SK-N-SH (cell line): ENCODE data around the gene CDKN1B. TPM values are rescaled to one million over a fixed set of nuclear protein-coding genes. Genes with fewer than 3 reads are reported as not detected.

ENCODE experiments used
- CTCF ChIA-PET: fragments of 300-600, 350-600 bp; formaldehyde crosslinking; extraction: SDS; loops from one replicate; lab custom pipeline; 2021; lab: Yijun Ruan, JAX
- POLR2A ChIA-PET: fragments of 350-600 bp; sonication (Branson Sonifier 250); formaldehyde crosslinking; extraction: SDS; loops from one replicate; lab custom pipeline; 2020; ENCODE audit warnings: antibody characterized with exemption, inconsistent platforms; lab: Yijun Ruan, JAX
- DNase-seq: peaks from one replicate; pipeline ENCODE4 v3.0.0; 2012
- H2AFZ ChIP-seq: fragments of 200-600 bp; sonication (generic); 2 replicates; pipeline ENCODE4 v1.8.1; 2016; ENCODE audit warnings: antibody characterized with exemption, mild to moderate bottlenecking, low read depth
- H3F3A ChIP-seq: fragments of 200-600 bp; sonication (generic); replicated peaks from 2 replicates; pipeline ENCODE3; 2016; ENCODE audit warnings: antibody characterized with exemption, mild to moderate bottlenecking; ENCODE audit not compliant: insufficient read depth
- H3K27ac ChIP-seq, 2 experiments: fragments of 200-500 bp in 1 of 2; fragments of 200-600 bp in 1 of 2; sonication (Bioruptor generic) in 1 of 2; sonication (generic), shearing (Covaris generic) in 1 of 2; 2 replicates each; pipeline versions ENCODE4 v1.5.1 to v1.6.1; 2014 to 2016; ENCODE audit warnings: low read depth in 2 of 2, inconsistent platforms in 1 of 2, low read length in 1 of 2, mild to moderate bottlenecking in 1 of 2, mixed read lengths in 1 of 2
- H3K27me3 ChIP-seq: fragments of 200-600 bp; sonication (generic), shearing (Covaris generic); 2 replicates; pipeline ENCODE4 v1.6.1; 2016; ENCODE audit warnings: mixed run types; ENCODE audit not compliant: insufficient read depth
- H3K36me3 ChIP-seq, 2 experiments: fragments of 200-500 bp in 1 of 2; fragments of 200-600 bp in 1 of 2; sonication (Bioruptor generic) in 1 of 2; sonication (generic) in 1 of 2; replicated peaks in 1 of 2; 2 replicates each; pipeline versions ENCODE3 to v1.5.1; 2014 to 2016; ENCODE audit warnings: low read length in 1 of 2, mild to moderate bottlenecking in 1 of 2; ENCODE audit not compliant: insufficient read depth in 2 of 2, control insufficient read depth in 1 of 2
- H3K4me1 ChIP-seq, 2 experiments: fragments of 200-500 bp in 1 of 2; fragments of 200-600 bp in 1 of 2; sonication (Bioruptor generic) in 1 of 2; sonication (generic), shearing (Covaris generic) in 1 of 2; 2 replicates each; pipeline versions ENCODE4 v1.5.1 to v1.6.1; 2014 to 2016; ENCODE audit warnings: low read depth in 1 of 2, low read length in 1 of 2, mixed run types in 1 of 2; ENCODE audit not compliant: insufficient read depth in 2 of 2, control insufficient read depth in 1 of 2
- H3K4me2 ChIP-seq: fragments of 200-600 bp; sonication (generic), shearing (Covaris generic); 2 replicates; pipeline ENCODE4 v1.6.1; 2017; ENCODE audit warnings: mixed run types
- H3K4me3 ChIP-seq, 2 experiments: fragments of 200-500 bp in 1 of 2; fragments of 200-600 bp in 1 of 2; sonication (Bioruptor generic) in 1 of 2; sonication (generic), shearing (Covaris generic) in 1 of 2; 2 replicates each; pipeline versions ENCODE4 v1.5.1 to v1.8.1; 2014 to 2016; ENCODE audit warnings: low read depth in 2 of 2, inconsistent platforms in 1 of 2, low read length in 1 of 2, mild to moderate bottlenecking in 1 of 2, mixed read lengths in 1 of 2, moderate library complexity in 1 of 2
- H3K79me2 ChIP-seq: fragments of 200-600 bp; sonication (generic); 2 replicates; pipeline ENCODE4 v1.8.1; 2017; ENCODE audit warnings: mild to moderate bottlenecking; ENCODE audit not compliant: insufficient read depth
- H3K9ac ChIP-seq: fragments of 200-600 bp; sonication (generic); 2 replicates; pipeline ENCODE4 v1.6.1; 2017; ENCODE audit warnings: mixed run types
- H3K9me2 ChIP-seq: fragments of 200-600 bp; sonication (generic); 2 replicates; pipeline ENCODE4 v1.6.1; 2017; ENCODE audit warnings: mixed run types
- H3K9me3 ChIP-seq: fragments of 200-600 bp; sonication (generic); 2 replicates; pipeline ENCODE4 v1.6.1; 2017; ENCODE audit warnings: mixed run types, mild to moderate bottlenecking, moderate library complexity
- H4K20me1 ChIP-seq: fragments of 200-600 bp; sonication (generic); 2 replicates; pipeline ENCODE4 v1.6.1; 2017; ENCODE audit warnings: mild to moderate bottlenecking, mixed run types; ENCODE audit not compliant: insufficient read depth
- CHD2 ChIP-seq: fragments of 150-350 bp; IDR thresholded peaks from 2 replicates; pipeline ENCODE4 v1.6.1; 2018; ENCODE audit warnings: low read length; ENCODE audit not compliant: partially characterized antibody
- ELF1 ChIP-seq: IDR thresholded peaks from 2 replicates; pipeline ENCODE4 v1.4.0; 2012
- FOXM1 ChIP-seq: IDR thresholded peaks from 2 replicates; pipeline ENCODE4 v1.4.0; 2012; ENCODE audit warnings: low read depth, mild to moderate bottlenecking
- MAX ChIP-seq: IDR thresholded peaks from 2 replicates; pipeline ENCODE4 v1.4.0; 2012; ENCODE audit warnings: low read depth
- MXI1 ChIP-seq: IDR thresholded peaks from 2 replicates; pipeline ENCODE4 v1.6.1; 2012; ENCODE audit warnings: mild to moderate bottlenecking, low read depth, low read length, improper control_type of control experiment
- NFIC ChIP-seq: IDR thresholded peaks from 2 replicates; pipeline ENCODE4 v1.4.0; 2012; ENCODE audit warnings: borderline replicate concordance
- POLR2AphosphoS5 ChIP-seq: IDR thresholded peaks from 2 replicates; pipeline ENCODE4 v1.6.1; 2012; ENCODE audit warnings: low read depth, low read length
- REST ChIP-seq: IDR thresholded peaks from 2 replicates; pipeline ENCODE4 v1.6.1; 2012; ENCODE audit warnings: mild to moderate bottlenecking, low read depth, low read length, moderate library complexity
- RFX5 ChIP-seq: IDR thresholded peaks from 2 replicates; pipeline ENCODE4 v1.6.1; 2012; ENCODE audit warnings: mild to moderate bottlenecking, improper control_type of control experiment, low read length
- RXRA ChIP-seq: IDR thresholded peaks from 2 replicates; pipeline ENCODE4 v1.4.0; 2012; ENCODE audit warnings: low read depth, mild to moderate bottlenecking, borderline replicate concordance
- SIN3A ChIP-seq: IDR thresholded peaks from 2 replicates; pipeline ENCODE4 v1.6.1; 2012; ENCODE audit warnings: low read depth, mild to moderate bottlenecking, low read length, moderate library complexity, borderline replicate concordance
- TAF1 ChIP-seq: IDR thresholded peaks from 2 replicates; pipeline ENCODE4 v1.6.1; 2012; ENCODE audit warnings: low read depth, mild to moderate bottlenecking, low read length, moderate library complexity, borderline replicate concordance
- TEAD4 ChIP-seq: IDR thresholded peaks from 2 replicates; pipeline ENCODE4 v1.4.0; 2012; ENCODE audit warnings: mild to moderate bottlenecking, borderline replicate concordance; ENCODE audit not compliant: insufficient read depth
- USF2 ChIP-seq: fragments of 150-350 bp; IDR thresholded peaks from 2 replicates; pipeline ENCODE4 v1.6.1; 2017; ENCODE audit warnings: antibody characterized with exemption, low read length, low read depth, borderline replicate concordance
- WGBS: methylation state at CpG from one replicate; pipeline ENCODE4 v1.1.6; 2017; ENCODE audit warnings: low lambda C conversion rate; 5-methylcytosine and 5-hydroxymethylcytosine counted together
- polyA plus RNA-seq, 3 experiments: library from polyadenylated mRNA; depleted of rRNA; stranded (reverse); fragments of >200 nt; gene quantifications; 2 replicates each; pipeline ENCODE4 v1.2.3, GENCODE V29; 2012

CDKN1B gene
- polyA plus RNA-seq, 1 of the 3 experiments (the other 2 are of a cell fraction): 9.2 TPM

GRCh38 chr12:12689647-12690300 lies 27.4 kb upstream of the CDKN1B start:
- no peak overlapping the region for H3K9ac ChIP-seq
- no peak overlapping the region for H3K4me2 ChIP-seq
- no peak overlapping the region for H3K4me3 ChIP-seq
- 81% methylated on average over 5 of the region's 5 CpGs for WGBS
- TF ChIP-seq ELF1: no peak
- TF ChIP-seq SIN3A: no peak
- TF ChIP-seq POLR2AphosphoS5: no peak
- TF ChIP-seq CHD2: no peak
- TF ChIP-seq RFX5: no peak
- no peaks in the 10 kb centered on the region for H3F3A ChIP-seq
- H3K4me1 ChIP-seq: peaks cover 0 to 9% of the 10 kb centered on the region in 2 experiments; a peak in 2 of 4 replicates
- H3K27me3 ChIP-seq: no peaks in the 10 kb centered on the region
- no peaks in the 10 kb centered on the region for H4K20me1 ChIP-seq
- CTCF ChIA-PET: interaction anchor here (1.9 kb wide), 1 partner anchor 26 kb away, joined by 4 read pairs; no protein-coding TSS in a partner anchor
- no peaks in the 10 kb centered on the region for H3K9me3 ChIP-seq
- H3K27ac ChIP-seq: no peak overlapping the region
- POLR2A ChIA-PET: no interaction called here
- DNase-seq: no peak
- no peaks in the 10 kb centered on the region for H3K36me3 ChIP-seq
- no peak overlapping the region for H2AFZ ChIP-seq
- no peaks in the 10 kb centered on the region for H3K79me2 ChIP-seq
- H3K9me2 ChIP-seq: no peaks in the 10 kb centered on the region

- H3K9me2 ChIP-seq: no peaks in the 10 kb centered on the region
- no peak overlapping the region for H2AFZ ChIP-seq
- POLR2A ChIA-PET: no interaction called here
- H3K4me3 ChIP-seq: no peak overlapping the region
- H3K27ac ChIP-seq: no peak overlapping the region
- no peaks in the 10 kb centered on the region for H3K36me3 ChIP-seq
- CTCF ChIA-PET: interaction anchor here (1.1 to 1.9 kb wide), 3 partner anchors 8 to 36 kb away, joined by 3 to 4 read pairs (median 4); no protein-coding TSS in a partner anchor
- peaks cover 0 to 7% of the 10 kb centered on the region in 2 experiments; a peak in 2 of 4 replicates for H3K4me1 ChIP-seq
- no peaks in the 10 kb centered on the region for H3K27me3 ChIP-seq
- H3K79me2 ChIP-seq: no peaks in the 10 kb centered on the region
- DNase-seq: no peak
- no peak overlapping the region for H3K9ac ChIP-seq
- H3K9me3 ChIP-seq: no peaks in the 10 kb centered on the region
- no peaks in the 10 kb centered on the region for H4K20me1 ChIP-seq
- no peaks in the 10 kb centered on the region for H3F3A ChIP-seq
- H3K4me2 ChIP-seq: no peak overlapping the region
- TF ChIP-seq TEAD4 (no peak), TAF1 (no peak), RXRA (no peak), MXI1 (no peak), NFIC (no peak), CHD2 (no peak), MAX (no peak), FOXM1 (no peak), USF2 (no peak), ELF1 (no peak), REST (no peak)
- WGBS: 94% methylated on average over 2 of the region's 2 CpGs
These were observed 25.6 kb upstream of the CDKN1B start for GRCh38 chr12:12691549-12691948.
